SK-N-SH (cell line): Measurements from ENCODE around the gene PTPN9.

Experiments
- CTCF ChIP-seq: fragments of 200-600 bp; sonication (generic); IDR thresholded peaks from 2 replicates; pipeline ENCODE4 v1.6.1; 2017; ENCODE audit warnings: antibody characterized with exemption, mild to moderate bottlenecking, moderate library complexity
- FOSL2 ChIP-seq: IDR thresholded peaks from 2 replicates; pipeline ENCODE4 v1.4.0; 2012; ENCODE audit warnings: low read depth, mild to moderate bottlenecking, moderate library complexity, borderline replicate concordance
- USF2 ChIP-seq: fragments of 150-350 bp; IDR thresholded peaks from 2 replicates; pipeline ENCODE4 v1.6.1; 2017; ENCODE audit warnings: antibody characterized with exemption, low read length, low read depth, borderline replicate concordance

DNA sequence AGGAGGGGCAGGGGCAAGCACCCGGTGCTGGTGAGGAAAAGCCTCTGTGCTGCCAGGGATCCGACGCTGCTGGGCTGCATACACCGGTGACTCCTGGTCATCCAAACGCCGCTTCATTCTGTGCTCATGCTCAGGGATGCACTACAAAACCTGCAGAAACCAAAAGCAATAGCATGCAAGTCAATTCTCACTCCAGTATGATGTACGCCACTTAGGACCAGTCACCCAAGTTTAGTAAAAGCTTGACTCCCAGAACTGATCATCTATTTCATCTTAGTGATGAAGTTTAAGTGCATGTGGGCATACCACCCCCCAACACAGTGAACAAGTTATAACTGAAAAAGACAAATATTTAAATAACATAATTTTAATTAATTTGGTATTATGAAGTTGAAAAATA, 148.9 kb downstream of the PTPN9 start:
- TF ChIP-seq USF2 (no peak), CTCF (no peak), FOSL2 (no peak)
